ENCODE results near the gene AKIP1. TPM values are rescaled to one million over a fixed set of nuclear protein-coding genes. Genes with fewer than 3 reads are reported as not detected.

The AKIP1 gene
- 16.2 TPM for total RNA-seq
- polyA plus RNA-seq, result 22.6 TPM
- long read RNA-seq, donor 1, partial matches to known transcripts, result 0 of 2 reads
- long read RNA-seq, donor 1, other reads (novel, unspliced or antisense), result 0 of 2 reads
- long read RNA-seq, donor 2, result 0 reads
- long read RNA-seq, donor 3, partial matches to known transcripts, result 0 of 11 reads
- long read RNA-seq, donor 3, other reads (novel, unspliced or antisense), result 0 of 11 reads
- long read RNA-seq, donor 4, partial matches to known transcripts, result 0 of 4 reads
- long read RNA-seq, donor 4, other reads (novel, unspliced or antisense), result 0 of 4 reads
- long read RNA-seq, donor 5, transcript AKIP1-204 (4 exons, 1,084 nt), result major isoform, 8 of 15 reads
- long read RNA-seq, donor 5, partial matches to known transcripts, result 0 of 15 reads
- long read RNA-seq, donor 5, other reads (novel, unspliced or antisense), result 0 of 15 reads
- long read RNA-seq, donor 6, transcript AKIP1-201 (5 exons, 1,247 nt), result major isoform, 8 of 44 reads
- long read RNA-seq, donor 6, partial matches to known transcripts, result 0 of 44 reads
- long read RNA-seq, donor 6, other reads (novel, unspliced or antisense), result 32 of 44 reads
- long read RNA-seq, donor 7, partial matches to known transcripts, result 0 of 9 reads
- long read RNA-seq, donor 7, other reads (novel, unspliced or antisense), result 0 of 9 reads
- long read RNA-seq, donor 8, partial matches to known transcripts, result 0 of 6 reads
- long read RNA-seq, donor 8, other reads (novel, unspliced or antisense), result 0 of 6 reads
- long read RNA-seq, donor 9, partial matches to known transcripts, result 0 of 3 reads
- long read RNA-seq, donor 9, other reads (novel, unspliced or antisense), result 0 of 3 reads
- long read RNA-seq, donor 10, transcript AKIP1-204 (4 exons, 1,084 nt), result major isoform, 6 of 8 reads
- long read RNA-seq, donor 10, partial matches to known transcripts, result 0 of 8 reads
- long read RNA-seq, donor 10, other reads (novel, unspliced or antisense), result 0 of 8 reads

DNA sequence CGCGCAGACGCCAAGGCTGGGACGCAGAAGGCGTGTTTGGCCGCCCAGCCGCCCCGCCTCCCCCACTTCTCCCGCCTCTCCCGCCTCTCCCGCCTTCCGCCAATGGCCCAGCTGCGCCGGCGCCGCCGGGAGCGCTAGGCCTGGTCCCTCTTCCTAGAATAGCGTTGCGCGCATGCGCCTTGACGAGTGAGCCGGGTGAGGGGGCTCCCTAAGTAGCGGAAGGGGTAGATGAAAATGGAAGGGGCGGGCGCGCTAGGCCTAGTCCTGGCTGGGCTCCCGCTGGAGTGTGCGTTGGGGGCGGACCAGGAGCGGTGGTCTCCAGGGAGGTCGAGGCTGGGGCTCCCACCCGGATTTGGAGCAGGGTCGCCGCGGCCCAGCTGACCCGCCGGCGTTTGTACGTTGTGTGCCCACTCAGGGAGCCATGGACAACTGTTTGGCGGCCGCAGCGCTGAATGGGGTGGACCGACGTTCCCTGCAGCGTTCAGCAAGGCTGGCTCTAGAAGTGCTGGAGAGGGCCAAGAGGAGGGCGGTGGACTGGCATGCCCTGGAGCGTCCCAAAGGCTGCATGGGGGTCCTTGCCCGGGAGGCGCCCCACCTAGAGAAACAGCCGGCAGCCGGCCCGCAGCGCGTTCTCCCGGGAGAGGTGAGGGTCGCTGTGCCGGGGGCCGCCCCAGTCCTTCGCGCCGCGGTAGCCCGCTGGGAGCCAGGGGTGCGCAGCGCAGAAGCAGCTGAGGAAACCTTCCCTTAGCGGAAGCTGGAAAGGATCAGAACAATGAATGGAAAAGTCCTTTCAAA, at the start of gene AKIP1:
AKIP1 (plus strand) TSS at position 161 of the 795 bp plus-strand sequence; CDS start at position 422, 261 bp downstream.
- whole genome bisulfite sequencing, result under 1% methylated on average over 68 of the region's 68 CpGs
- H3K27me3 ChIP-seq (ENCODE audit: control insufficient read depth in 2 of 2, insufficient read depth in 1 of 2, low read length in 1 of 2), result peaks cover 0 to 18% of the 10 kb centered on the region in 2 donors
- peak within 1 kb of the TSS; percentile 88 to 95 for H3K4me3 ChIP-seq (ENCODE audit: low read length in 2 of 2)
- H3K9me3 ChIP-seq (ENCODE audit: control insufficient read depth in 2 of 2, insufficient read depth in 1 of 2, low read length in 1 of 2), result peaks cover 0 to 1% of the 10 kb centered on the region in 2 donors
- H3K4me1 ChIP-seq (ENCODE audit: control insufficient read depth in 2 of 2, insufficient read depth in 2 of 2, low read length in 2 of 2), result peaks cover 0 to 28% of the 10 kb centered on the region in 2 donors
- H3K36me3 ChIP-seq (ENCODE audit: control insufficient read depth in 2 of 2, insufficient read depth in 2 of 2, low read length in 1 of 2), result peaks cover 0 to 11% of the 10 kb centered on the region in 2 donors
- H3K27ac ChIP-seq (ENCODE audit: low read depth in 1 of 2, low read length in 1 of 2), result peak within 1 kb of the TSS; percentile 83 to 84
- DNase-seq (ENCODE audit: low read depth in 6 of 9, low spot score in 9 of 9), result peak; percentile 76 to 93 (median 82)

DNA sequence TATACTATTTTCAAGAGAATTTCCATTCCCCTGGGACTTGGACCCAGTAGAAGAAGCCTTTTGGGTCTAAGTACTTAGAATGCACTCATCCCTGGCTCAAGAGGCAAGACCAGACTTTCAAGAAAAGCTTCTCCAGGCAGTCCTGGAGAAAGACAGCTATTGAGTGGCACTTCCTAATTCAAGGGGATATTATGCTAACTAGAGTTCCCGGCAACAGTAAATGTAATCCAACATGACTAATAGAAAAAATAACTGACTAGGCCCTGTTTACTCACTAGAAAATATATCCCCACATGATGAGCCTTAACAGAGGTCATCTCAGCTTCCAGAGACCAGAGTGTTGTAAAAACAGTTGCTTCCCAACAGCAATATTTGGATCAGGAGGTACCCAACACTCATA, 47.2 kb upstream of the AKIP1 start:
- Histone ChIP-seq H3K4me3 (ENCODE audit: low read length in 2 of 2) (no peak overlapping the region), H3K9me3 (ENCODE audit: control insufficient read depth in 2 of 2, insufficient read depth in 1 of 2, low read length in 1 of 2) (no peaks in the 10 kb centered on the region), H3K36me3 (ENCODE audit: control insufficient read depth in 2 of 2, insufficient read depth in 2 of 2, low read length in 1 of 2) (no peaks in the 10 kb centered on the region), H3K4me1 (ENCODE audit: control insufficient read depth in 2 of 2, insufficient read depth in 2 of 2, low read length in 2 of 2) (no peaks in the 10 kb centered on the region), H3K27ac (ENCODE audit: low read depth in 1 of 2, low read length in 1 of 2) (no peak overlapping the region), H3K27me3 (ENCODE audit: control insufficient read depth in 2 of 2, insufficient read depth in 1 of 2, low read length in 1 of 2) (peaks cover 0 to 12% of the 10 kb centered on the region in 2 donors)
- no peak for DNase-seq (ENCODE audit: low read depth in 6 of 9, low spot score in 9 of 9)
- WGBS, result 83% methylated on average over 1 of the region's 1 CpG

- Histone ChIP-seq H3K4me3 (ENCODE audit: low read length in 2 of 2) (no peak overlapping the region), H3K36me3 (ENCODE audit: control insufficient read depth in 2 of 2, insufficient read depth in 2 of 2, low read length in 1 of 2) (no peaks in the 10 kb centered on the region), H3K9me3 (ENCODE audit: control insufficient read depth in 2 of 2, insufficient read depth in 1 of 2, low read length in 1 of 2) (no peaks in the 10 kb centered on the region), H3K4me1 (ENCODE audit: control insufficient read depth in 2 of 2, insufficient read depth in 2 of 2, low read length in 2 of 2) (no peaks in the 10 kb centered on the region), H3K27ac (ENCODE audit: low read depth in 1 of 2, low read length in 1 of 2) (peak overlapping the region in 1 of 2 donors; percentile 27), H3K27me3 (ENCODE audit: control insufficient read depth in 2 of 2, insufficient read depth in 1 of 2, low read length in 1 of 2) (peaks cover 11 to 27% of the 10 kb centered on the region in 2 donors)
- no peak for DNase-seq (ENCODE audit: low read depth in 6 of 9, low spot score in 9 of 9)
These were observed 45.7 kb upstream of the AKIP1 start for GRCh38 chr11:8865304-8865703.

GRCh38 chr11:8867035-8867434, 44.0 kb upstream of the AKIP1 start:
- 82% methylated on average over 6 of the region's 6 CpGs for whole genome bisulfite sequencing
- H3K4me3 ChIP-seq (ENCODE audit: low read length in 2 of 2), result no peak overlapping the region
- H3K36me3 ChIP-seq (ENCODE audit: control insufficient read depth in 2 of 2, insufficient read depth in 2 of 2, low read length in 1 of 2), result no peaks in the 10 kb centered on the region
- H3K27me3 ChIP-seq (ENCODE audit: control insufficient read depth in 2 of 2, insufficient read depth in 1 of 2, low read length in 1 of 2), result peaks cover 27 to 44% of the 10 kb centered on the region in 2 donors
- no peaks in the 10 kb centered on the region for H3K9me3 ChIP-seq (ENCODE audit: control insufficient read depth in 2 of 2, insufficient read depth in 1 of 2, low read length in 1 of 2)
- DNase-seq (ENCODE audit: low read depth in 6 of 9, low spot score in 9 of 9), result no peak
- peak overlapping the region in 1 of 2 donors; percentile 15 for H3K27ac ChIP-seq (ENCODE audit: low read depth in 1 of 2, low read length in 1 of 2)
- no peaks in the 10 kb centered on the region for H3K4me1 ChIP-seq (ENCODE audit: control insufficient read depth in 2 of 2, insufficient read depth in 2 of 2, low read length in 2 of 2)

DNA sequence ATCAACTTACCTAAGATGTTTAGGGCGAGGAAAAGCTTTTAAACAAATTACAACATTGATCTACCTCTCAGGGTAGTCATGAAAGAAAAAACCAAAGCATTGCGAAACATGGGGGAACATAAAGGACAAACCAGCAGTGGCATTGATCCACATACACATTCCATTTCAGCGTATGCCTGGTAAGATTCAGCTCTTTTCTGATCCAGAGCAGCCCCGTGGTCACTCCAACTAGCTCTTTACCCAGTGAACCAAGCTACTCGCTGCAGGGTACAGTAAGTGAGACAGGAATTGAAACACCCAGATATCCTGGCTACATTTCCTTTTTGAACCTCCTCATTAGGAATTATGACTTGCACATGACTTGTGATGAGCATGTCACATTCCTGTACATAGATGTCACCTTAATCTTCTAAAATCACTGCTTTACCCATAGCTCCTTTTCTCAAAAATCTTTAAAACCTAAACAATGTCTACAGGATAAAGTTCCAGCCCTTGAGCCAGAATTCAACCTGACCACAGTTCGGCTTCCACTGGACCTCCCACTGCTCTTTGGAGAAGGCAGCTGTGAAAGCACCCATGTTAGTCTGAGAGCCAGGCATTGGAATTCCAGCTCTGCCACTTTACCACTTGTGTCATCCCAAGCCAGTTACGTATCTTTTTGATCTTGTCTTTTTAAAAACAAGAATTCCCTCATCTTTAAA, 42.9 kb upstream of the AKIP1 start:
- DNase-seq (ENCODE audit: low read depth in 6 of 9, low spot score in 9 of 9), result no peak
- 78% methylated on average over 7 of the region's 7 CpGs for WGBS
- Histone ChIP-seq H3K9me3 (ENCODE audit: control insufficient read depth in 2 of 2, insufficient read depth in 1 of 2, low read length in 1 of 2) (no peaks in the 10 kb centered on the region), H3K4me3 (ENCODE audit: low read length in 2 of 2) (no peak overlapping the region), H3K27me3 (ENCODE audit: control insufficient read depth in 2 of 2, insufficient read depth in 1 of 2, low read length in 1 of 2) (peaks cover 37 to 54% of the 10 kb centered on the region in 2 donors), H3K4me1 (ENCODE audit: control insufficient read depth in 2 of 2, insufficient read depth in 2 of 2, low read length in 2 of 2) (no peaks in the 10 kb centered on the region), H3K36me3 (ENCODE audit: control insufficient read depth in 2 of 2, insufficient read depth in 2 of 2, low read length in 1 of 2) (no peaks in the 10 kb centered on the region), H3K27ac (ENCODE audit: low read depth in 1 of 2, low read length in 1 of 2) (no peak overlapping the region)

GRCh38 chr11:8870411-8871170, 40.4 kb upstream of the AKIP1 start:
- H3K4me1 ChIP-seq (ENCODE audit: control insufficient read depth in 2 of 2, insufficient read depth in 2 of 2, low read length in 2 of 2), result no peaks in the 10 kb centered on the region
- peak overlapping the region in 1 of 2 donors; percentile 68 for H3K27ac ChIP-seq (ENCODE audit: low read depth in 1 of 2, low read length in 1 of 2)
- no peaks in the 10 kb centered on the region for H3K9me3 ChIP-seq (ENCODE audit: control insufficient read depth in 2 of 2, insufficient read depth in 1 of 2, low read length in 1 of 2)
- peak in 5 of 9 donors; percentile 4 to 37 (median 13) for DNase-seq (ENCODE audit: low read depth in 6 of 9, low spot score in 9 of 9)
- WGBS, result under 1% methylated on average over 81 of the region's 81 CpGs
- H3K4me3 ChIP-seq (ENCODE audit: low read length in 2 of 2), result peak overlapping the region; percentile 16 to 46
- no peaks in the 10 kb centered on the region for H3K36me3 ChIP-seq (ENCODE audit: control insufficient read depth in 2 of 2, insufficient read depth in 2 of 2, low read length in 1 of 2)
- peaks cover 41 to 59% of the 10 kb centered on the region in 2 donors for H3K27me3 ChIP-seq (ENCODE audit: control insufficient read depth in 2 of 2, insufficient read depth in 1 of 2, low read length in 1 of 2)

- 6% methylated on average over 27 of the region's 27 CpGs for WGBS
- Histone ChIP-seq H3K36me3 (ENCODE audit: control insufficient read depth in 2 of 2, insufficient read depth in 2 of 2, low read length in 1 of 2) (no peaks in the 10 kb centered on the region), H3K4me3 (ENCODE audit: low read length in 2 of 2) (peak overlapping the region; percentile 1 to 46), H3K27ac (ENCODE audit: low read depth in 1 of 2, low read length in 1 of 2) (peak overlapping the region; percentile 27 to 68), H3K9me3 (ENCODE audit: control insufficient read depth in 2 of 2, insufficient read depth in 1 of 2, low read length in 1 of 2) (no peaks in the 10 kb centered on the region), H3K4me1 (ENCODE audit: control insufficient read depth in 2 of 2, insufficient read depth in 2 of 2, low read length in 2 of 2) (no peaks in the 10 kb centered on the region), H3K27me3 (ENCODE audit: control insufficient read depth in 2 of 2, insufficient read depth in 1 of 2, low read length in 1 of 2) (peaks cover 41 to 59% of the 10 kb centered on the region in 2 donors)
- peak in 3 of 9 donors; percentile 0 to 12 (median 4) for DNase-seq (ENCODE audit: low read depth in 6 of 9, low spot score in 9 of 9)
These were observed 39.7 kb upstream of the AKIP1 start for GRCh38 chr11:8871171-8871775.
